ENCODE data around the gene GATD1.

The GATD1 gene

DNA sequence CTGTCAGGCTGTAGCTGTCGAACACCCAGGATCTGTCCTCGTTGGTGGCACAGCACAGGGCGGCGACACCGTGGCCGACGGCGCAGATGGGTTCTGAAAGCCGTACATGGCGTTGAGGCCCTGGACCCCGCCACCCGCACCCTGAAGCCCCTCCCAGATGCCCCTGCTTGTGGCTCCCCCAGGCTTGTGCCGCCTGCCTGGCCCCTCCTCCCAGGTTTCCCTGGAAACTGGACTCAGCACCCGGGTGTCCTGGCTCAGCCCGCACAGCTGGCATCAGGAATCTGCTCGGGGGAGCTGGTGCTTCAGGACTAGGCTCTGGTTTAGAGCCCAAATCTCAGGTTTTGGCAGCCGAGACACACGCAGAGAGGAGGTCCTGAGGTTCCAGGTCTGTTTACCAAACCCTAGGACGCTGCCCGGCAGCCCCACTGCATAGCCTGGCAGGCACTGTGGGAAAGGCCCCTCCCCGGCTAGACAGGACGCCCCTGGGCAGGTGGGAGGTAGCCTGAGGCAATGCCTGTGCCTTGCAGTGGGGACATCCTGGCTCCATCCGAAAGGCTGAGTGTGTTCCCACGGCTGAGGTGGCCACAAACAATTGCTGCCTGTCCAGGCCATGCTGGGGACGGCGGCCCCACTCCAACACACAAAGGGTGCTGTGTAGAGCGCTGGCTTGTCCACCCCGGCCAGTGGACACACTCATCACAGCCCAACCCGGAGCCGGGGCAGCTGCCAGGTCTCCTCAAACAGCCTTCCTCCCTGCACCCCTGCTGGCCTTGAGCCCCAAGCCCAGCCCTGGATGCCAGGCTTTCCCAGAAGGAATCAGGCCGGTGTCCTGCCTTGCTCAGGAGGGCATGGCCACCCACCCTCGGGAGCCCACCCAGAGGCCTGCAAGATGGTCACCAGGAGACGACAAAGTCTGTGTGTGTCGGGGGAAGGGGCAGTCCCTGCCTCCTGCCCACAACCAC, 4.6 kb downstream of the GATD1 start:
- TF ChIP-seq, protein P1, sequence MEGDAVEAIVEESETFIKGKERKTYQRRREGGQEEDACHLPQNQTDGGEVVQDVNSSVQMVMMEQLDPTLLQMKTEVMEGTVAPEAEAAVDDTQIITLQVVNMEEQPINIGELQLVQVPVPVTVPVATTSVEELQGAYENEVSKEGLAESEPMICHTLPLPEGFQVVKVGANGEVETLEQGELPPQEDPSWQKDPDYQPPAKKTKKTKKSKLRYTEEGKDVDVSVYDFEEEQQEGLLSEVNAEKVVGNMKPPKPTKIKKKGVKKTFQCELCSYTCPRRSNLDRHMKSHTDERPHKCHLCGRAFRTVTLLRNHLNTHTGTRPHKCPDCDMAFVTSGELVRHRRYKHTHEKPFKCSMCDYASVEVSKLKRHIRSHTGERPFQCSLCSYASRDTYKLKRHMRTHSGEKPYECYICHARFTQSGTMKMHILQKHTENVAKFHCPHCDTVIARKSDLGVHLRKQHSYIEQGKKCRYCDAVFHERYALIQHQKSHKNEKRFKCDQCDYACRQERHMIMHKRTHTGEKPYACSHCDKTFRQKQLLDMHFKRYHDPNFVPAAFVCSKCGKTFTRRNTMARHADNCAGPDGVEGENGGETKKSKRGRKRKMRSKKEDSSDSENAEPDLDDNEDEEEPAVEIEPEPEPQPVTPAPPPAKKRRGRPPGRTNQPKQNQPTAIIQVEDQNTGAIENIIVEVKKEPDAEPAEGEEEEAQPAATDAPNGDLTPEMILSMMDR (IDR thresholded peaks at IDR 0.05; ENCODE audit: insufficient read depth, low read length, missing control alignments) = no peak
- no peak overlapping the region for H3K4me3 ChIP-seq (ENCODE audit: low read depth, low read length)
- ChIA-PET CTCF (interaction anchor here (1.3 kb wide), 1 partner anchor 11 kb away, joined by 6 read pairs; no protein-coding TSS in a partner anchor), POLR2A (no interaction called here)
- no peak for DNase-seq (ENCODE audit: low read depth, low spot score)

DNA sequence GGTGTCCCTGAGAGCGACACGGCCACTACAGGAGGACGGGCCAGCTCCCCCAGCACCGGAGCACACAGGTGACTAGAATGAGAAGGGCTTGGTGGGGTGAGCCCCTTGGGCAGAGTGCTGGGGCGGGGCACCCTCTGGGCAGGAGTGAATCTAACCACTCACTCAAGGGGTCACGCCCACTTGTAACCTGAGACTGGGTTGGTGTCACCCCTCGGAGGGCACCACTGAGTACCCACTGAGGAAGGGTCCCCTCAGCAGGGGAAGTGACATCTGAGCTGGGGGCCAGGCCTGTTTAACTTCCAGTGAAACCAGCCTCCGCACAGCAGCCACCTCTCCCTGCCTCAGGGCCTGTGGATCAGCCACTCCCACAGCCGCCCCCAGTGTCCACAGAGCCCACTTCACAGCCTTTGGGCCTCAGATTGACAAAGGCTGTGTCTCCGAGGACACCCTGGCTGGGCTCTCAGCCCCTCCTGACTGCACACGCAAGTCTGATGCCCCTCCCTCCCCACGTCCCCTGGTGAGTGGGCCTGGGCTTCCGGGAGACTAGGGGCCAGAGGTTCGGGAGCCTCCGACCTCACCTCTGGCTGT, 5.6 kb downstream of the GATD1 start:
- H3K4me3 ChIP-seq (ENCODE audit: low read depth, low read length) = no peak overlapping the region
- TF ChIP-seq, protein P1 (IDR thresholded peaks at IDR 0.05; ENCODE audit: insufficient read depth, low read length, missing control alignments) = no peak
- DNase-seq (ENCODE audit: low read depth, low spot score) = no peak
- CTCF ChIA-PET = interaction anchor here (1.5 kb wide), 1 partner anchor 12 kb away, joined by 6 read pairs; no protein-coding TSS in a partner anchor
- POLR2A ChIA-PET = interaction anchor here (1.2 kb wide), 1 partner anchor 65 kb away, joined by 3 read pairs; no protein-coding TSS in a partner anchor

DNA sequence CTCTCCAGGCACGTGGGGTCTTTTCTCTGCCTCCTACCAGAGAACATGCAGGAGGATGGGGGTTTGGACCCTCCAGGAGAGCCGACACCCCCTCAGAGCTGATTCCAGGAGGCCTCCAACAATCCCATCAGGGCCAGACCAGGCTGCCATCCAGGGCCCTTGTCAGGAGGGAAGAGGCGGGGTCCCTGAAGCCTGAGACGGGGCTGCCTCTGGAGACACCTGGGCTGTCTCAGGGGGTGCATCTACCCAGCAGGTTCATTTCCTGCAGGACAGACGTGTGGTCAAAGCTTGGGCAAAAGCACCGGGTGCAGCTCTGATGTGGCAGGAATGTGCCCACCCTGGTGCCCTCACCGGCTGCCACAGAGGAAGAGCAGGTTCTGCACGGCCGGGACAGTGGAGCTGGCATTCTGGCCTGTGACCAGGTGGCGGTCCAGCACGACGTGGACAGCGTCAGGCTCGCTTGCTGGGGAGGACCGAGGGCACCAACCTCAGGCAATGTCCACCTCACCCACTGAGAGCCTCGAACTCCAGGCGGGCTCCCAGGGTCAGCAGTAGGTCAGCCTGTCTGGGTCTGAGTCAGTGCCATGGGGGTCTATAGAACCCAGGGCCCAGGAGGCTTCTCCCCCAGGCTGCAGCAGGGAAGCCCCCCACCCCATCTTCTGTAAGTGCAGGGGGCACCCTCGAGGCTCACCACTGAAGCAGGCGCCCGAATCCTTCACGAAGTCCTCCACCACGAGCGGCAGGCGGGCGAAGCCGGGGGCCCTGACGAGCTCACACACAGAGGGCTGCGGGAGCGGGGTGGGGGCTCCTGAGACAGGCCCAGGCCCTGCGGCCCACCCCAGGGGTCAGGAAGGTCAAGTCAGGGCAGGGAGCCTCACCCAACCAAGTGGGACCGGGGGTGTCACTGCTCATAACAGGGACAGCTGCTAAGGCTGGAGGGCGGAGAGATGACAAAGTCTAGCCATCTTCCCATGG, 6.4 kb downstream of the GATD1 start:
- TF ChIP-seq, protein P1 (IDR thresholded peaks at IDR 0.05; ENCODE audit: insufficient read depth, low read length, missing control alignments) = no peak
- H3K4me3 ChIP-seq (ENCODE audit: low read depth, low read length) = no peak overlapping the region
- POLR2A ChIA-PET = interaction anchor here (1.2 kb wide), 1 partner anchor 64 kb away, joined by 3 read pairs; no protein-coding TSS in a partner anchor
- CTCF ChIA-PET = interaction anchor here (1.5 kb wide), 1 partner anchor 13 kb away, joined by 6 read pairs; no protein-coding TSS in a partner anchor
- DNase-seq (ENCODE audit: low read depth, low spot score) = no peak

DNA sequence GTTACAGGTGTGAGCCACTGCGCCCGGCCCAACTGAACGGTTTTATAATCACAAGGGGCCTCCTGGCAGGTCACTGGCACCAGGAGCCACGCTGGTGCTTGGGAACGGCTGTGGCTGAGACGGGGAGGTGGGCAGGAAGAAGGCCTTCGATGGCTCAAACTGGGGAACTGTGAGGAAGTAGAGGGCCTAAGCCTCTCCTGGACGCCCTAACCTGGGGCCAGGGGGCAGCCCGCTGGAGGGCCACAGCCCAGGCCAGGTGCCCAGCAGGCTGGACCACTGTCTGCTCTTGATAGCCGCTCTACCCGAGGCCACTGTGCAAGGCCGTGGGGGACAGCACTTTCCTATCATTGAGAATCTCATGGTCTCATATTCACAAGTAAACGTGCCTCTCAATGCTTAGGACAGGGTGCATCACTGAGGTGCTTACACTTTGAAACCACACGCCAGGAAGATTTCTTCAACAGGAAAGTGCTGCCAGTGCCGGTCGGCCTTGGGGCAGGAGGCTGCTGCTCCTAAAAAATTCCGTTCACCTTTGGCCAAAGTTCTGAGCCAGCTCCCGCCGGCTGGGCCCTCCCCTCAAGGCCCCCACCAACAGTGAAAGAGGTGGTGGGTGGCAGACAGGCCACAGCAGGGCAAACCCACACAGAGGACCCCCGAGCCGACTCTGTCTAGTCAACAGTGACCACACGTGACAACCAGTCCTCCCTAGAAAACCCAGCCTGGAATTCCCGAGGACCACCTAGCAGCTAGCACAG, 7.2 kb downstream of the GATD1 start:
- ChIA-PET POLR2A (no interaction called here), CTCF (interaction anchor here (1.5 kb wide), 1 partner anchor 14 kb away, joined by 6 read pairs; no protein-coding TSS in a partner anchor)
- H3K4me3 ChIP-seq (ENCODE audit: low read depth, low read length) = no peak overlapping the region

DNA sequence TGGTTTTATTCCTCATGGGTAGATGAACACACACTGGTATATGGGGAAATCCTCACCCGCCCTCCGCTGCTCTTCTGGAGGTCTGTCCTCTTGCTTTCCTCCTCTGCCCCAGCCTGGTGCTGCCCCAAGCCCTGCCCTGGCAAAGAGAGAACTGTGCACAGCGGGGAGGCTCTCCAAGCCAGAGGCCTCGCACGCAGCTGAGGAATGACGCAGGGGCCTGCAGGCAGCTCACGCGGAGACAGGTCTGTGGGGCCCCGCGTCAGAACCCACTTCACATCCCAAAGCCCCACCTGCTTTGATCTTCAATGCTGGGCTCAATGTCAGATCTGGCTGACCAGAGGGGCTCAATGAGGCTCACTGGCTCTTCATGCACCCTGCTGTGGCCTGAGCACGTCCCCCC, 10.0 kb downstream of the GATD1 start:
- H3K4me3 ChIP-seq (ENCODE audit: low read depth, low read length) = no peak overlapping the region
- TF ChIP-seq, protein P1 (IDR thresholded peaks at IDR 0.05; ENCODE audit: insufficient read depth, low read length, missing control alignments) = no peak
- CTCF ChIA-PET = no interaction called here
- POLR2A ChIA-PET = no interaction called here
- no peak for DNase-seq (ENCODE audit: low read depth, low spot score)

More for the DNA sequence above, 7.2 kb downstream of the GATD1 start:
- DNase-seq (ENCODE audit: low read depth, low spot score) = no peak
- TF ChIP-seq, protein P1 (IDR thresholded peaks at IDR 0.05; ENCODE audit: insufficient read depth, low read length, missing control alignments) = no peak
